GM12891 (cell line): Measurements from ENCODE around the gene ARPP21.
A peak's percentile ranks its signal among the peaks of the same experiment; 100 is the strongest.

Experiments
- DNase-seq: peaks from one replicate; pipeline ENCODE4 v3.0.0; 2011; ENCODE audit warnings: low spot score; ENCODE audit not compliant: insufficient read length
- FAIRE-seq: peaks from 2 replicates; lab custom pipeline; 2011; peaks lifted over from hg19 to GRCh38; lab: Jason Lieb, UNC
- PAX5 ChIP-seq: IDR thresholded peaks from 2 replicates; pipeline ENCODE4 v1.6.1; 2011; ENCODE audit warnings: low read length, moderate library complexity, mild to moderate bottlenecking; ENCODE audit not compliant: insufficient read depth, severe bottlenecking
- POLR2A ChIP-seq: IDR thresholded peaks from 2 replicates; pipeline ENCODE4 v1.6.1; 2011; ENCODE audit warnings: low read depth, low read length, control low read depth
- POLR2AphosphoS5 ChIP-seq: IDR thresholded peaks from 2 replicates; pipeline ENCODE4 v1.6.1; 2011; ENCODE audit warnings: low read depth, low read length, control low read depth
- POU2F2 ChIP-seq: IDR thresholded peaks from 2 replicates; pipeline ENCODE4 v1.6.1; 2011; ENCODE audit warnings: low read depth, mild to moderate bottlenecking, control low read depth, low read length, moderate library complexity
- SPI1 ChIP-seq: IDR thresholded peaks from 2 replicates; pipeline ENCODE4 v1.6.1; 2011; ENCODE audit warnings: low read depth, low read length, control low read depth
- TAF1 ChIP-seq: IDR thresholded peaks from 2 replicates; pipeline ENCODE4 v1.6.1; 2011; ENCODE audit warnings: low read depth, low read length, control low read depth

The ARPP21 gene

GRCh38 chr3:35777065-35777464 lies 137.7 kb downstream of the ARPP21 start:
- FAIRE-seq (no peak), DNase-seq (no peak)
- TF ChIP-seq SPI1 (no peak), POLR2AphosphoS5 (no peak), POLR2A (no peak), TAF1 (no peak), POU2F2 (no peak), PAX5 (no peak)

- no peak for TF ChIP-seq TAF1
- TF ChIP-seq PAX5: no peak
- TF ChIP-seq POLR2A: no peak
- TF ChIP-seq POLR2AphosphoS5: no peak
- TF ChIP-seq SPI1: no peak
- TF ChIP-seq POU2F2: no peak
- FAIRE-seq (no peak), DNase-seq (no peak)
Measured at GRCh38 chr3:35777563-35778554, 138.5 kb downstream of the ARPP21 start.

- DNase-seq: no peak
Measured at GRCh38 chr3:35779611-35780010, 140.3 kb downstream of the ARPP21 start.

GRCh38 chr3:35780800-35781199 lies 141.5 kb downstream of the ARPP21 start:
- TF ChIP-seq POU2F2: no peak
- TF ChIP-seq TAF1: no peak
- DNase-seq (no peak), FAIRE-seq (no peak)

More at GRCh38 chr3:35779611-35780010, 140.3 kb downstream of the ARPP21 start:
- no peak for FAIRE-seq
- TF ChIP-seq POLR2A: no peak
- no peak for TF ChIP-seq SPI1
- TF ChIP-seq TAF1: no peak
- no peak for TF ChIP-seq POLR2AphosphoS5
- TF ChIP-seq PAX5: no peak
- no peak for TF ChIP-seq POU2F2

GRCh38 chr3:35781558-35781957 lies 142.2 kb downstream of the ARPP21 start:
- no peak for FAIRE-seq
- no peak for TF ChIP-seq SPI1
- no peak for TF ChIP-seq POLR2A
- TF ChIP-seq PAX5: no peak
- no peak for TF ChIP-seq TAF1
- TF ChIP-seq POLR2AphosphoS5: no peak
- no peak for DNase-seq

GRCh38 chr3:35782355-35782754 lies 143.0 kb downstream of the ARPP21 start:
- DNase-seq (no peak), FAIRE-seq (no peak)
- TF ChIP-seq POLR2AphosphoS5: no peak
- TF ChIP-seq SPI1: no peak
- no peak for TF ChIP-seq POU2F2
- no peak for TF ChIP-seq TAF1
- no peak for TF ChIP-seq POLR2A
- no peak for TF ChIP-seq PAX5

GRCh38 chr3:35784169-35784568 lies 144.8 kb downstream of the ARPP21 start:
- DNase-seq (no peak), FAIRE-seq (no peak)
- TF ChIP-seq SPI1: no peak
- TF ChIP-seq POU2F2: no peak
- TF ChIP-seq POLR2AphosphoS5: no peak
- no peak for TF ChIP-seq POLR2A
- no peak for TF ChIP-seq TAF1
- TF ChIP-seq PAX5: no peak

- TF ChIP-seq TAF1 (no peak), POLR2A (no peak), POLR2AphosphoS5 (no peak), PAX5 (no peak), SPI1 (0 out of 2 replicates have a peak, but pooled peaks have one; percentile 30)
- DNase-seq (no peak), FAIRE-seq (no peak)
Measured at GRCh38 chr3:35785234-35785888, 146.0 kb downstream of the ARPP21 start.

GRCh38 chr3:35787936-35788335 lies 148.6 kb downstream of the ARPP21 start:
- FAIRE-seq (no peak), DNase-seq (no peak)
- TF ChIP-seq PAX5 (no peak), SPI1 (no peak)

GRCh38 chr3:35789042-35789831 lies 149.9 kb downstream of the ARPP21 start:
- DNase-seq (no peak), FAIRE-seq (no peak)
- TF ChIP-seq TAF1 (no peak), POLR2A (no peak), POLR2AphosphoS5 (no peak), SPI1 (no peak), PAX5 (no peak), POU2F2 (no peak)
